Memory B cell (primary cell): ENCODE measurements around the gene VAMP1.
"Not testable (repeated sequence)": the region's sequence is repeated elsewhere in the genome, so short reads cannot be mapped to it uniquely, and the experiment has no call there.

Experiments used
- ATAC-seq: fragments of 150-1000 bp; cut with Tn5 transposase; 2 replicates; pipeline ENCODE4 v1.10.0; 2021; ENCODE audit warnings: low read depth, mild to moderate bottlenecking, moderate library complexity
- DNase-seq, 2 donors: peaks; one replicate each; pipeline ENCODE4 v3.0.0; 2022; ENCODE audit warnings: low spot score in 2 of 2
- H3K27ac Mint-ChIP-seq: one replicate; pipeline ENCODE4 v1.8.0; 2022; ENCODE audit warnings: mild to moderate bottlenecking, moderate library complexity, mixed read lengths
- H3K27me3 Mint-ChIP-seq: one replicate; pipeline ENCODE4 v1.8.0; 2022; ENCODE audit warnings: mixed read lengths
- H3K36me3 Mint-ChIP-seq: one replicate; pipeline ENCODE4 v1.8.0; 2022; ENCODE audit warnings: mild to moderate bottlenecking, mixed read lengths
- H3K4me1 Mint-ChIP-seq: one replicate; pipeline ENCODE4 v1.8.0; 2022; ENCODE audit warnings: mixed read lengths
- H3K4me3 Mint-ChIP-seq: one replicate; pipeline ENCODE4 v1.8.0; 2022; ENCODE audit warnings: mild to moderate bottlenecking, moderate library complexity, mixed read lengths
- H3K9me3 Mint-ChIP-seq: one replicate; pipeline ENCODE4 v1.8.0; 2022; ENCODE audit warnings: mixed read lengths

The VAMP1 gene, protein sequence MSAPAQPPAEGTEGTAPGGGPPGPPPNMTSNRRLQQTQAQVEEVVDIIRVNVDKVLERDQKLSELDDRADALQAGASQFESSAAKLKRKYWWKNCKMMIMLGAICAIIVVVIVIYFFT

GRCh38 chr12:6470375-6471163 is at the start of gene VAMP1:
Gene VAMP1 (minus strand): TSS chr12:6470677. CDS start chr12:6470531, 146 bp downstream.
- H3K36me3 Mint-ChIP-seq = peaks cover 12% of the 10 kb centered on the region
- DNase-seq = peak; percentile 91 to 95
- H3K27ac Mint-ChIP-seq = peak within 1 kb of the TSS; percentile 75
- peak within 1 kb of the TSS; percentile 92 for H3K4me3 Mint-ChIP-seq
- peak; percentile 89 for ATAC-seq
- no peaks in the 10 kb centered on the region for H3K9me3 Mint-ChIP-seq
- H3K27me3 Mint-ChIP-seq = no peaks in the 10 kb centered on the region
- H3K4me1 Mint-ChIP-seq = peaks cover 41% of the 10 kb centered on the region

- Mint-ChIP-seq H3K36me3 (peaks cover 37% of the 10 kb centered on the region), H3K27me3 (no peaks in the 10 kb centered on the region), H3K4me1 (no peaks in the 10 kb centered on the region), H3K27ac (no peak overlapping the region), H3K9me3 (no peaks in the 10 kb centered on the region), H3K4me3 (no peak overlapping the region)
- DNase-seq (no peak), ATAC-seq (no peak)
These were observed 49.7 kb upstream of the VAMP1 start for GRCh38 chr12:6520186-6520585.

DNA sequence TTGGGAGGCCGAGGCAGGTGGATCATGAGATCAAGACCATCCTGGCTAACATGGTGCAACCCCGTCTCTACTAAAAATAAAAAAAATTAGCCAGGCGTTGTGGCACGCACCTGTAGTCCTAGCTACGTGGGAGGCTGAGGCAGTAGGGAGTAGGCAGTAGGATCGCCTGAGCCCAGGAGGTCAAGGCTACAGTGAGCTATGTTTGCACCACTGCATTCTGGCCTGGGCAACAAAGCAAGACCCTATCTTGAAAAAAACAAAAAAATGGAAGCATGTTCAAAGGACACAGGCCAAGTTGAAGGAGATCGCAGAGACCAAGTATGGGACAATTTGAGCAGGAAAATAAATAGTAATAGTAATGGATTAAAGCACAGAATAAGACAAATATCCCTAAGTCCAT is 37.6 kb upstream of the VAMP1 start:
- Mint-ChIP-seq H3K27me3 (no peaks in the 10 kb centered on the region), H3K9me3 (no peaks in the 10 kb centered on the region), H3K36me3 (peaks cover 28% of the 10 kb centered on the region), H3K4me3 (no peak overlapping the region), H3K27ac (no peak overlapping the region), H3K4me1 (peaks cover 3% of the 10 kb centered on the region)
- no peak for ATAC-seq
- no peak for DNase-seq

- Mint-ChIP-seq H3K27me3 (no peaks in the 10 kb centered on the region), H3K9me3 (no peaks in the 10 kb centered on the region), H3K4me3 (no peak overlapping the region), H3K27ac (no peak overlapping the region), H3K4me1 (peaks cover 3% of the 10 kb centered on the region), H3K36me3 (peaks cover 21% of the 10 kb centered on the region)
- ATAC-seq (no peak), DNase-seq (no peak)
These were observed 36.9 kb upstream of the VAMP1 start for GRCh38 chr12:6507102-6507998.

DNA sequence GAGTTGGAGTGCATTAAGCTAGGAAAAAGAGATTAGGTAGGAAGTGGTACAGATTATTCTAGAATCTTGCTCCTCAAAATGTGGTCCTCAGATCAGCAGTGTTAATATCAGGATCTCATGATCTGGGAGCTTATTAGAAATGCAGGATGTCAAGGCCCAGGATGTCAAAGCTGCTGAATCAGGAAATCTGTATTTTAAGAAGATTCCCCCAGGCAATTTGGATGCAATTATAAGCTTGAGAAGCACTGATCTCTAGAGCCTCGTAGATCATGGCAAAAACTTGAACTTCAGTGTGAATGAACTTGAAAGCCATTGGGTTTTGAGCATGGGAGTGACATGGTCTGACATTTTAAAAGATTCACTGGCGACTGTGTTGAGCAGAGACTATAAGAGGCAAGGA is 30.0 kb upstream of the VAMP1 start:
- Mint-ChIP-seq H3K36me3 (peaks cover 5% of the 10 kb centered on the region), H3K9me3 (no peaks in the 10 kb centered on the region), H3K4me1 (peaks cover 2% of the 10 kb centered on the region), H3K27ac (no peak overlapping the region), H3K4me3 (no peak overlapping the region), H3K27me3 (no peaks in the 10 kb centered on the region)
- ATAC-seq (no peak), DNase-seq (no peak)

- ATAC-seq, H3K9me3 Mint-ChIP-seq, H3K36me3 Mint-ChIP-seq, H3K27ac Mint-ChIP-seq, H3K4me3 Mint-ChIP-seq, DNase-seq, H3K27me3 Mint-ChIP-seq: not testable (repeated sequence)
- peaks cover 14% of the 10 kb centered on the region for H3K4me1 Mint-ChIP-seq
These were observed 26.8 kb upstream of the VAMP1 start for GRCh38 chr12:6497291-6497690.

- Mint-ChIP-seq H3K27ac (no peak overlapping the region), H3K4me3 (peak overlapping the region; percentile 97), H3K4me1 (peaks cover 14% of the 10 kb centered on the region), H3K36me3 (peaks cover 13% of the 10 kb centered on the region), H3K9me3 (no peaks in the 10 kb centered on the region), H3K27me3 (no peaks in the 10 kb centered on the region)
- DNase-seq = no peak
- no peak for ATAC-seq
These were observed 24.5 kb upstream of the VAMP1 start for GRCh38 chr12:6494968-6495367.

DNA sequence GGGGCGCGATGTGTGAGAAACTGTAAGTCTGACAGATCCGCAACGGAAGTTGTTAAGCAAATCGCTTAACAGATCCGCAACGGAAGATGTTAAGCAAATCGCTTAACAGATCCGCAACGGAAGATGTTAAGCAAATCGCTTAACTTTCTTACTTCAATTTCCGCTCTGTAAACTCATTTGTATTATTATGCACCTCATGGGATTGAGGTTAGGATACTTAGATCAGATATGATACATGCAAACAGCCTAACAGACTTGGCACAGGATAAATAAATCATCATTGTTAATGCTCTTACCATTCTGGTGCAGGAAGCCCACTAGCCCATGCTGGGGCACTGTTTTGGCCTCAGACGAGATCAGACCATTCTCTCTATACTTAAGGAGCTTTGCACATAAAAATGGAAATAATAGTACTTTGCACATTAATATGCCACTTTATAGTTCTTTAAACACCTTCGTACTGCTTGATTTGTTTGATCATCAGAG is 23.8 kb upstream of the VAMP1 start:
- Mint-ChIP-seq H3K4me3 (peak overlapping the region; percentile 97), H3K27ac (peak overlapping the region; percentile 98), H3K4me1 (peaks cover 14% of the 10 kb centered on the region), H3K27me3 (no peaks in the 10 kb centered on the region), H3K36me3 (peaks cover 13% of the 10 kb centered on the region), H3K9me3 (no peaks in the 10 kb centered on the region)
- ATAC-seq (no peak), DNase-seq (no peak)

GRCh38 chr12:6493497-6494257 is 23.2 kb upstream of the VAMP1 start, which contains the start of gene NCAPD2:
Gene NCAPD2 (plus strand): TSS chr12:6494102. CDS start chr12:6495099, 997 bp downstream.
- Mint-ChIP-seq H3K36me3 (peaks cover 11% of the 10 kb centered on the region), H3K9me3 (no peaks in the 10 kb centered on the region), H3K4me1 (peaks cover 14% of the 10 kb centered on the region), H3K27ac (peak within 1 kb of the TSS; percentile 98), H3K4me3 (peak within 1 kb of the TSS; percentile 97), H3K27me3 (no peaks in the 10 kb centered on the region)
- ATAC-seq = peak; percentile 82
- peak; percentile 76 to 91 for DNase-seq

DNA sequence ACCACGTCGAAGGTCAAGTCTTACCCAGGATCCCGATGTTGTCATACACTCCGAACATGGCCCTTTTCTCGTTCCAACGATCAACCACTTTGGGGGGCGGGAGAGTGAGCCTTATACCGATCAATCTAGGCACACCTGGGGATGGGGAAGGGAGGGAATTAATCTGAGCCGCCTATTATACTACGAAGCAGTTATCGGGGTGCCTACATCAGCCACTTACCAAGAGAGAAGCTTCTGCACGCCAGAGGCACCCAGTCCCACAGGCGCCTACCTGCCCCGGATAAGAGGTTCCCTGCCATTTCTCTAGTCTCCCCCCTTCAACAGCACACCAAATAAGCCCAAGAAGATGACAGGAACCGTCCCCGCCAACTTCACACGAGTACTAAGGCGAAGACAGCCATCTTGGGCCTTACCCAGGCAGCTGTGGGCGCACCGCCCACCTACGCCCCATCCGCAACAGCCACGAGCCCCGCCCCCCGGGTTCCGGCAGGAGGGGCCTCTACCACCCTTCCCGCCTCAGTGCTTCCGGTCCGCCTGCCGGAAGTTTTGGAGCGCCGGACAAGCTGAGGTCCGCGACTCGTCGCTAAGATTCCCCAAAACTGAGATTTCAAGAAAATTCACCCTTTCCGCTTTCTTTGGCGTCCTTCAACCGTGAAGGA is 22.5 kb upstream of the VAMP1 start, which contains the start of gene MRPL51:
TSS of gene MRPL51 (minus strand) at position 425 of the 659 bp plus-strand sequence. CDS start at position 299, 126 bp downstream.
- DNase-seq = peak; percentile 82 to 96
- peak within 1 kb of the TSS; percentile 97 for H3K4me3 Mint-ChIP-seq
- peak within 1 kb of the TSS; percentile 98 for H3K27ac Mint-ChIP-seq
- H3K27me3 Mint-ChIP-seq = no peaks in the 10 kb centered on the region
- peak; percentile 79 for ATAC-seq
- peaks cover 11% of the 10 kb centered on the region for H3K36me3 Mint-ChIP-seq
- H3K4me1 Mint-ChIP-seq = peaks cover 14% of the 10 kb centered on the region
- no peaks in the 10 kb centered on the region for H3K9me3 Mint-ChIP-seq

DNA sequence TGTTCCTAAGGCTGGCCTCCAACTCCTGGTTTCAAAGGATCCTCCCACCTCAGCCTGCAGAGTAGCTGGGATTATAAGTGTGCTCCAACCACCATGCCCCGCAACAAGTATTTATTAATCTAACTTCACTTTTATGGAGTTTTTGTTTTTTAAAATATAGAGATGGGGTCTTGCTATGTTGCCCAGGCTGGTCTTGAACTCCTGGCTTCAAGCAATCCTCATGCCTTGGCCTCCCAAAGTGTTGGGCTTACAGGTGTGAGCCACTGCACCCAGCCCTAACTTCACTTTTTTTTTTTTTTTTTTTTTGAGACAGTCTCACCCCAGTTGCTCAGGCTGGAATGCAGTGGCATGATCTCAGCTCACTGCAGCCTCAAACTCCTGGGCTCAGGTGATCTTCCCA is 20.2 kb upstream of the VAMP1 start:
- H3K4me1 Mint-ChIP-seq = peaks cover 12% of the 10 kb centered on the region
- ATAC-seq, H3K4me3 Mint-ChIP-seq, H3K9me3 Mint-ChIP-seq, DNase-seq, H3K27ac Mint-ChIP-seq, H3K27me3 Mint-ChIP-seq, H3K36me3 Mint-ChIP-seq: not testable (repeated sequence)

DNA sequence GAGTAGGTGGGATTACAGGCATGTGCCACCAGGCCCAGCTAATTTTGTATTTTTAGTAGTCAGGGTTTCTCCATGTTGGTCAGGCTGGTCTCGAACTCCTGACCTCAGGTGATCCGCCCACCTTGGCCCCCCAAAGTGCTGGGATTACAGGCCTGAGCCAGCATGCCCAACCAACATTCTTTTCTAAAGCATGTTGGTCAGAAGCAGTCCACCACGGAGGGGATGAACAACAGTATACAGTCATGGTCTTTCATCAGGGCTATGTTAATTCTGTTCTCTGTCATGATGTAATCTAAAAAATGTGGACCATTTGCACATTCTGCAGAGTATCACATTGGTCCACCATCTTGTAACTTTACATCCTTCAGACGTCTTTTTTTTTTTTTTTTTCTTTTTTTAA is 19.0 kb upstream of the VAMP1 start:
- no peak for ATAC-seq
- H3K4me3 Mint-ChIP-seq = no peak overlapping the region
- no peaks in the 10 kb centered on the region for H3K27me3 Mint-ChIP-seq
- H3K27ac Mint-ChIP-seq = no peak overlapping the region
- peaks cover 3% of the 10 kb centered on the region for H3K4me1 Mint-ChIP-seq
- H3K9me3 Mint-ChIP-seq = no peaks in the 10 kb centered on the region
- no peak for DNase-seq
- H3K36me3 Mint-ChIP-seq = peaks cover 9% of the 10 kb centered on the region

- ATAC-seq (no peak), DNase-seq (no peak)
- no peaks in the 10 kb centered on the region for H3K27me3 Mint-ChIP-seq
- no peaks in the 10 kb centered on the region for H3K4me1 Mint-ChIP-seq
- H3K27ac Mint-ChIP-seq = no peak overlapping the region
- H3K36me3 Mint-ChIP-seq = peaks cover 9% of the 10 kb centered on the region
- H3K9me3 Mint-ChIP-seq = no peaks in the 10 kb centered on the region
- no peak overlapping the region for H3K4me3 Mint-ChIP-seq
These were observed 17.8 kb upstream of the VAMP1 start for GRCh38 chr12:6488240-6488639.
